ENCODE results near the gene RAB3GAP1.
"Not testable (repeated sequence)": the region's sequence is repeated elsewhere in the genome, so short reads cannot be mapped to it uniquely, and the experiment has no call there.

Gene RAB3GAP1

GRCh38 chr2:135105513-135106316 is 53.6 kb downstream of the RAB3GAP1 start:
- DNase-seq (ENCODE audit: low spot score): not testable (repeated sequence)

GRCh38 chr2:135113322-135113721 is 61.2 kb downstream of the RAB3GAP1 start:
- DNase-seq (ENCODE audit: low spot score): no peak

- DNase-seq (ENCODE audit: low spot score): no peak
These were observed 67.5 kb downstream of the RAB3GAP1 start for GRCh38 chr2:135119582-135119981.

- no peak for DNase-seq (ENCODE audit: low spot score)
These were observed 69.0 kb downstream of the RAB3GAP1 start for GRCh38 chr2:135121016-135121657.

GRCh38 chr2:135121658-135122039 is 69.6 kb downstream of the RAB3GAP1 start:
- not testable (repeated sequence) for DNase-seq (ENCODE audit: low spot score)

GRCh38 chr2:135124924-135125886 is 73.1 kb downstream of the RAB3GAP1 start:
- no peak for DNase-seq (ENCODE audit: low spot score)

GRCh38 chr2:135125940-135126339 is 73.8 kb downstream of the RAB3GAP1 start:
- no peak for DNase-seq (ENCODE audit: low spot score)

- DNase-seq (ENCODE audit: low spot score): no peak
These were observed 78.7 kb downstream of the RAB3GAP1 start for GRCh38 chr2:135130751-135131150.

GRCh38 chr2:135132314-135132713 is 80.2 kb downstream of the RAB3GAP1 start:
- DNase-seq (ENCODE audit: low spot score): no peak

GRCh38 chr2:135140606-135141005 is 88.5 kb downstream of the RAB3GAP1 start:
- no peak for DNase-seq (ENCODE audit: low spot score)

- DNase-seq (ENCODE audit: low spot score): no peak
These were observed 90.2 kb downstream of the RAB3GAP1 start for GRCh38 chr2:135142323-135142722.

GRCh38 chr2:135144343-135144742 is 92.3 kb downstream of the RAB3GAP1 start:
- DNase-seq (ENCODE audit: low spot score): no peak

GRCh38 chr2:135149251-135149650 is 97.2 kb downstream of the RAB3GAP1 start:
- no peak for DNase-seq (ENCODE audit: low spot score)

- no peak for DNase-seq (ENCODE audit: low spot score)
These were observed 98.6 kb downstream of the RAB3GAP1 start for GRCh38 chr2:135150725-135151124.

- no peak for DNase-seq (ENCODE audit: low spot score)
These were observed 99.5 kb downstream of the RAB3GAP1 start for GRCh38 chr2:135151615-135152014.

- no peak for DNase-seq (ENCODE audit: low spot score)
These were observed 100.3 kb downstream of the RAB3GAP1 start for GRCh38 chr2:135152361-135152760.

GRCh38 chr2:135154962-135155361 is 102.9 kb downstream of the RAB3GAP1 start:
- no peak for DNase-seq (ENCODE audit: low spot score)

GRCh38 chr2:135157856-135158255 is 105.8 kb downstream of the RAB3GAP1 start:
- DNase-seq (ENCODE audit: low spot score): no peak

GRCh38 chr2:135159191-135159590 is 107.1 kb downstream of the RAB3GAP1 start:
- no peak for DNase-seq (ENCODE audit: low spot score)

- no peak for DNase-seq (ENCODE audit: low spot score)
These were observed 110.3 kb downstream of the RAB3GAP1 start for GRCh38 chr2:135162377-135162776.

- no peak for DNase-seq (ENCODE audit: low spot score)
These were observed 110.7 kb downstream of the RAB3GAP1 start for GRCh38 chr2:135162786-135163185.

- DNase-seq (ENCODE audit: low spot score): no peak
These were observed 111.2 kb downstream of the RAB3GAP1 start for GRCh38 chr2:135163306-135163705.

Measured in CD4-positive, alpha-beta T cell treated with Interleukin-6 at 100 ng/mL for 8 hours (primary cell).